Lower leg skin (tissue), 4 donors: Measurements from ENCODE around the gene FERMT1. TPM values are rescaled to one million over a fixed set of nuclear protein-coding genes. Genes with fewer than 3 reads are reported as not detected.

Experiments used
- DNase-seq, 2 donors: peaks; one replicate each; pipeline ENCODE4 v3.0.0-alpha.2; 2019; ENCODE audit warnings: low spot score in 2 of 2
- H3K4me3 ChIP-seq: fragments of 200-600 bp; sonication (generic); 2 replicates; pipeline ENCODE4 v1.5.1; 2017; ENCODE audit warnings: mild to moderate bottlenecking, low read depth; ENCODE audit not compliant: poor library complexity, severe bottlenecking
- POLR2A ChIP-seq, 2 donors: fragments of 450-650 bp; IDR thresholded peaks; one replicate each; pipeline ENCODE4 v1.6.1; 2016 to 2017; ENCODE audit warnings: antibody characterized with exemption in 2 of 2, mild to moderate bottlenecking in 1 of 2, moderate library complexity in 1 of 2
- WGBS, 2 donors: methylation state at CpG; one replicate each; pipeline ENCODE4 v1.1.5; 2018; 5-methylcytosine and 5-hydroxymethylcytosine counted together
- intact Hi-C: fragments of 100-400 bp; cut with DNase I; formaldehyde crosslinking; loops from one replicate; pipeline ENCODE4 v1.15.0; 2023; ENCODE audit warnings: low total_unique reads
- total RNA-seq, 4 donors: library from RNA; depleted of rRNA; stranded (reverse); fragments of >200 nt; gene quantifications; one replicate each; pipeline ENCODE4 v1.1.0, GENCODE V29; 2016
- TF ChIP-seq, protein P1 (sequence below), 3 donors: fragments of 450-650 bp; IDR thresholded peaks; one replicate each; pipeline ENCODE4 v1.5.1; 2016; ENCODE audit warnings: antibody characterized with exemption in 3 of 3, mild to moderate bottlenecking in 3 of 3, moderate library complexity in 2 of 3

The FERMT1 gene
- total RNA-seq, 4 donors from 2014 or later, result 24.2 to 33.0 (median 27.8) TPM

DNA sequence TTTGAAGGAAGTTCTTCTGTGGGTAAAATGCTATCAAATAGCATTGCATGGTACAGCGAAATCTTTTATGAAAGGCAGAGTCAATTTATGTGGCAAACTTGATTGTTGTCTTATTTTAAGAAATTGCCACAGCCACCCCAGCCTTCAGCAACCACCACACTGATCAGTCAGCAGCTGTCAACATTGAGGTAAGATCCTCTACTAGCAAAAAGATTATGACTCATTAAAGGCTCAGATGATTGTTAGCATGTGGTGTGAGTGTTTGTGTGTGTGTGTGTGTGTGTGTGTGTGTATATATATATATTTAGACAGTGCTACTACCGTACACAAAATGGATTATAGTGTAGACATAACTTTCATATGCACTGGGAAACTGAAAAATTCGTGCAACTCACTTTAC is 96.8 kb downstream of the FERMT1 start:
- WGBS, 2 donors, result 87 to 98% methylated on average over 3 of the region's 3 CpGs
- TF ChIP-seq, protein P1, sequence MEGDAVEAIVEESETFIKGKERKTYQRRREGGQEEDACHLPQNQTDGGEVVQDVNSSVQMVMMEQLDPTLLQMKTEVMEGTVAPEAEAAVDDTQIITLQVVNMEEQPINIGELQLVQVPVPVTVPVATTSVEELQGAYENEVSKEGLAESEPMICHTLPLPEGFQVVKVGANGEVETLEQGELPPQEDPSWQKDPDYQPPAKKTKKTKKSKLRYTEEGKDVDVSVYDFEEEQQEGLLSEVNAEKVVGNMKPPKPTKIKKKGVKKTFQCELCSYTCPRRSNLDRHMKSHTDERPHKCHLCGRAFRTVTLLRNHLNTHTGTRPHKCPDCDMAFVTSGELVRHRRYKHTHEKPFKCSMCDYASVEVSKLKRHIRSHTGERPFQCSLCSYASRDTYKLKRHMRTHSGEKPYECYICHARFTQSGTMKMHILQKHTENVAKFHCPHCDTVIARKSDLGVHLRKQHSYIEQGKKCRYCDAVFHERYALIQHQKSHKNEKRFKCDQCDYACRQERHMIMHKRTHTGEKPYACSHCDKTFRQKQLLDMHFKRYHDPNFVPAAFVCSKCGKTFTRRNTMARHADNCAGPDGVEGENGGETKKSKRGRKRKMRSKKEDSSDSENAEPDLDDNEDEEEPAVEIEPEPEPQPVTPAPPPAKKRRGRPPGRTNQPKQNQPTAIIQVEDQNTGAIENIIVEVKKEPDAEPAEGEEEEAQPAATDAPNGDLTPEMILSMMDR (IDR thresholded peaks at IDR 0.05), result no peak
- TF ChIP-seq POLR2A (IDR thresholded peaks at IDR 0.05), result no peak
- no peak overlapping the region for H3K4me3 ChIP-seq
- intact Hi-C loops, result no loop called here
- no peak for DNase-seq

Other genes with a start within 250 kb of the FERMT1 start
- gene CHGB, start 211.5 kb downstream of the FERMT1 start, total RNA-seq, result under 1 TPM in 1 of 4 donors, not detected in 3; 0.13 TPM
- 10 to 100 TPM; 10.2 to 16.1 (median 11.4) TPM for gene TRMT6, start 172.5 kb downstream of the FERMT1 start, total RNA-seq
- 1 to 10 TPM; 2.4 to 5.1 (median 4.3) TPM for gene MCM8, start 172.4 kb downstream of the FERMT1 start, total RNA-seq
- 10 to 100 TPM; 23.0 to 29.0 (median 25.3) TPM for gene CRLS1, start 116.9 kb downstream of the FERMT1 start, total RNA-seq
- gene LRRN4, start 69.0 kb downstream of the FERMT1 start, total RNA-seq, result not detected